ENCODE measurements around the gene RASGRF2.

Gene RASGRF2

DNA sequence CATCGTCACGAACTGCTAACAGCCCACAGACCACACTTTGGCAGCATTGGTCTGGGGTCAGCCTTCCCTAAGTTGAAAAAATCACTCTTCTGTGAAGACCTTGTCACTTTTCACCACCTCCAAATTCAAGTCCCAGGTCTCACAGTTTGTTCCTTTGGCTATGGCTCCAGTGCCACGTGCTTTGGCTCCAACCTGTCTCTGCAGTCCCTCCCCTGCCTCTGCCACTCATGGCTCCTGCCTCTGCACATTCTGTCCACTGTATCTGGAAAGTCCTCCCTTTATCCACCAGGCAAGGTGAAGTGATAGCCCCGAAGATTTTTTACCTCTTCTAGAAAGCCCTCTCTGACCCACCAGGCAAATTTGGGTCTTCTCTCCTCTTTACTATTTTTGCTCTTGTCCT, 278.3 kb downstream of the RASGRF2 start:
- no peaks in the 10 kb centered on the region for H3K9me3 ChIP-seq (ENCODE audit: control insufficient read depth, low read length)
- no peak overlapping the region for H3K27ac ChIP-seq (ENCODE audit: insufficient read depth, low read length, poor library complexity, severe bottlenecking)
- H3K27me3 ChIP-seq (replicated peaks; ENCODE audit: control insufficient read depth, insufficient read depth, low read length, poor library complexity, severe bottlenecking) = no peaks in the 10 kb centered on the region
- H3K36me3 ChIP-seq (ENCODE audit: control insufficient read depth, insufficient read depth, low read length) = no peaks in the 10 kb centered on the region
- H3K4me1 ChIP-seq (ENCODE audit: control insufficient read depth, insufficient read depth, low read length, poor library complexity, severe bottlenecking) = peaks cover 12% of the 10 kb centered on the region
- no peak for DNase-seq
- no peak overlapping the region for H3K4me3 ChIP-seq (ENCODE audit: insufficient read depth, low read depth, low read length, poor library complexity, severe bottlenecking)

DNA sequence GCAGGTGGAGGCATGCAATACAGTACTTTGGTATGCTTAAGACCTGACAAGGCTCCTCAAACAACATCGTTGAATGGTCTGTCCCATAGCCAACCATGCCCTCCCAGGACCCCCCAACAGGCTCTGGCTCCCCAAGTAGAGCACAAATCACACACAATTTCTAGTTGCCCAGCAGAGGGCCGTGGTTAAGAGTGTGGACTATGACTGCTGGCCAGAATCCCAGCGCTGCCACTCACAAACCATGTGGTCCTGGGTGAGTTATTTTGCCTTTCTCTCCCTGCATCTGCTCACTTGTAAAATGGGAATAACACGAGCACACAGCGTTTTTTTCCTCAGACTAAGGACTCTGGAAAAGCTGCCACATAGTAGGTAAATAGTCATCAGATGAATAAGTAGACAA, 279.4 kb downstream of the RASGRF2 start:
- Histone ChIP-seq H3K4me3 (ENCODE audit: insufficient read depth, low read depth, low read length, poor library complexity, severe bottlenecking) (no peak overlapping the region), H3K9me3 (ENCODE audit: control insufficient read depth, low read length) (no peaks in the 10 kb centered on the region), H3K36me3 (ENCODE audit: control insufficient read depth, insufficient read depth, low read length) (no peaks in the 10 kb centered on the region), H3K27me3 (replicated peaks; ENCODE audit: control insufficient read depth, insufficient read depth, low read length, poor library complexity, severe bottlenecking) (no peaks in the 10 kb centered on the region), H3K4me1 (ENCODE audit: control insufficient read depth, insufficient read depth, low read length, poor library complexity, severe bottlenecking) (peaks cover 5% of the 10 kb centered on the region), H3K27ac (ENCODE audit: insufficient read depth, low read length, poor library complexity, severe bottlenecking) (no peak overlapping the region)
- no peak for DNase-seq

DNA sequence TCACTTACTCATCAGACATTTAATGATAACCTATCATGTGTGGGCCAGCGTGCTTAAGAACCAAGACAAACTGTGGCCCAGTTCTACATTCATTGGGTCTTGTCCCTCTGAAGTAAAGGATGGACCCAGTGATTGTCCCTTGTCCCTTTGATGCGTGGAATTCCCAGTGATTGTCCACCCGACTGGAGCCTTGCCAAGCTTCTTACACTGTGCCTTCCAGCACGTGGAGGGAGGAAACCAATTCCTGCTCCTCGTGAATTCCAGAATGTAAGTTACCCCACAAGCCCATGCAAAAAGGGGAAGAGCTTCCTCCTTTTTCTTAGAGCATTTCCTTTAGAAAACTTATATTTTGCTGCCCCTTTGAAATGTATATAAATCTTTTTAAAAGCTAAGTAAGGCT, 280.8 kb downstream of the RASGRF2 start:
- no peak for DNase-seq
- H3K36me3 ChIP-seq (ENCODE audit: control insufficient read depth, insufficient read depth, low read length) = no peaks in the 10 kb centered on the region
- no peaks in the 10 kb centered on the region for H3K9me3 ChIP-seq (ENCODE audit: control insufficient read depth, low read length)
- H3K27me3 ChIP-seq (replicated peaks; ENCODE audit: control insufficient read depth, insufficient read depth, low read length, poor library complexity, severe bottlenecking) = no peaks in the 10 kb centered on the region
- no peak overlapping the region for H3K4me3 ChIP-seq (ENCODE audit: insufficient read depth, low read depth, low read length, poor library complexity, severe bottlenecking)
- H3K27ac ChIP-seq (ENCODE audit: insufficient read depth, low read length, poor library complexity, severe bottlenecking) = no peak overlapping the region
- H3K4me1 ChIP-seq (ENCODE audit: control insufficient read depth, insufficient read depth, low read length, poor library complexity, severe bottlenecking) = no peaks in the 10 kb centered on the region

DNA sequence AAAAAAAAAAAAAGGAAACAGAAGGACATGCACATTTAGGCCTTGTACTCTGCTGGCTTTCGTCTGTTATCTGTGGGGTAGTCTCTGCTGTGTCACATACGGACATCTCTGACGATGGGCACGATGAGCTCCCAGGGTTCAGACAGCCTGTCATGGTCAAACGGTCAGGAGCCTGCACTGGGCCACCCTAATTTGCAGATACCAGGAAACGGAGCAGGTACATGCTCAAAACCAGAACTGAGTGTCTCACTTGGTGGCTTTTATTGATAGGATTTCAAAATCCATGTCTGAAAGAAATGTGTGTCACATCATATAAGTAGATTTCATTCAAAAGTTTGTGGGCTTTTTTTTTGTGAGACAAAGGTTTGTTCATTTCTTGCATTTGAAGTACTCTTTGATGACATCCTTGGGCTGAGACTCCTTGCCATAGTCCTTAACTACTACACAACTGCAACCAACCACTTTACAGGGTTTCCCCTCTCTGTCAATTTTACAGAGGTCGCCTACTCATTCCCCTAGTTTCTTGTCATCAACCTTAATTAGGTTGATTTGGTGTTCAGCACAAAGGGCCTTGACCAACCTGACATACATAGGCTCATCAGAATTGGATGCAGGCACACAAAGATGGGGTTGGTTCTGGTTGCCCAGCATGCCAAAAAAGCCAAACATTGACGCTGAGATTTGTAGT, 281.9 kb downstream of the RASGRF2 start:
- H3K36me3 ChIP-seq (ENCODE audit: control insufficient read depth, insufficient read depth, low read length) = no peaks in the 10 kb centered on the region
- no peak overlapping the region for H3K4me3 ChIP-seq (ENCODE audit: insufficient read depth, low read depth, low read length, poor library complexity, severe bottlenecking)
- no peaks in the 10 kb centered on the region for H3K27me3 ChIP-seq (replicated peaks; ENCODE audit: control insufficient read depth, insufficient read depth, low read length, poor library complexity, severe bottlenecking)
- H3K4me1 ChIP-seq (ENCODE audit: control insufficient read depth, insufficient read depth, low read length, poor library complexity, severe bottlenecking) = no peaks in the 10 kb centered on the region
- no peaks in the 10 kb centered on the region for H3K9me3 ChIP-seq (ENCODE audit: control insufficient read depth, low read length)
- H3K27ac ChIP-seq (ENCODE audit: insufficient read depth, low read length, poor library complexity, severe bottlenecking) = no peak overlapping the region
- no peak for DNase-seq

DNA sequence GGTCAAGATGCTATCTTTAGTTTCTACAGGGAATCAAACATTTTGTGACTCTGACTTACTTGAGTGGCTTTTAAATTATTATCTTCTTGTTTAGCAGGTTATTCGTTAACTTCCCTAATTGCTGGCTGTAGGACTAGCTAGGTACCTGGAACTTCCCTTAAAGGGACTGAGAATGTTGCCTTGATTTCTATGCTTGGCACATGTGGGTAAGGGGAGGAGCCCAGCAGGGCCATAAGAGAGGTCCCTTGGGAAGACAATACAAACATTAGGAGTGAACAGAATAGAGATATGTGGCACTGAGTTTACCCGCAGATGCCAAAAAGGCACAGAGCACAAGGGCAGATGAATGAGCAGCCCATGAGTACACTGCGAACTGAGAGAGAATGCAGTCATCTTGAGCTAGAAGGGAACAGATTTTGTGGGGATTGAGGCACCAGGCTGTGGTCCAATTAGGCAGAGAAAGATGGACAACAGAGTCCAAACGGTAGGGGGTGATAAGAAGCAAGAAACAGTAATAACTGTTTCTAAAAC, 282.8 kb downstream of the RASGRF2 start:
- H3K27ac ChIP-seq (ENCODE audit: insufficient read depth, low read length, poor library complexity, severe bottlenecking) = no peak overlapping the region
- no peaks in the 10 kb centered on the region for H3K27me3 ChIP-seq (replicated peaks; ENCODE audit: control insufficient read depth, insufficient read depth, low read length, poor library complexity, severe bottlenecking)

DNA sequence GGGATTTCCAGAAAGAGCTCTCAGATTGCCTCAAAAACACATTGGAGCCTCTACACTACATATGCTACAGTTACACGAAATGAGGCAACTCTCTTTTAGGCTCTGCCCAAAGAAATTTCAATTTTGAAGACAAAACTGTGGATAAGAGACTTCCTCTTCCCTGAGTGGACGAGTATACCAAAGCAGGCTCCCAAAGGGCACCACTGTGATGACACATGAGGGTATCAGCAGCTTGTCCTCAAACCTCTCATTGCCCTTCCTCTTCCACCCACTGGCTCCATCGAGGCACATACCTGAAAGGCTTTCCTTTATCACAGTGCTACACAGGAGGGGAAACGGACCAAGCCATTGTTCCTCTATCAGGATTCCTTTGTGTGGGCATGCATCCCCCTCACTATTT, 284.3 kb downstream of the RASGRF2 start:
- no peak for DNase-seq
- H3K9me3 ChIP-seq (ENCODE audit: control insufficient read depth, low read length) = no peaks in the 10 kb centered on the region
- H3K36me3 ChIP-seq (ENCODE audit: control insufficient read depth, insufficient read depth, low read length) = no peaks in the 10 kb centered on the region
- no peak overlapping the region for H3K4me3 ChIP-seq (ENCODE audit: insufficient read depth, low read depth, low read length, poor library complexity, severe bottlenecking)
- H3K4me1 ChIP-seq (ENCODE audit: control insufficient read depth, insufficient read depth, low read length, poor library complexity, severe bottlenecking) = no peaks in the 10 kb centered on the region
- H3K27me3 ChIP-seq (replicated peaks; ENCODE audit: control insufficient read depth, insufficient read depth, low read length, poor library complexity, severe bottlenecking) = no peaks in the 10 kb centered on the region
- H3K27ac ChIP-seq (ENCODE audit: insufficient read depth, low read length, poor library complexity, severe bottlenecking) = no peak overlapping the region

More for the DNA sequence above, 282.8 kb downstream of the RASGRF2 start:
- Histone ChIP-seq H3K36me3 (ENCODE audit: control insufficient read depth, insufficient read depth, low read length) (no peaks in the 10 kb centered on the region), H3K4me3 (ENCODE audit: insufficient read depth, low read depth, low read length, poor library complexity, severe bottlenecking) (no peak overlapping the region), H3K4me1 (ENCODE audit: control insufficient read depth, insufficient read depth, low read length, poor library complexity, severe bottlenecking) (no peaks in the 10 kb centered on the region), H3K9me3 (ENCODE audit: control insufficient read depth, low read length) (no peaks in the 10 kb centered on the region)
- no peak for DNase-seq

DNA sequence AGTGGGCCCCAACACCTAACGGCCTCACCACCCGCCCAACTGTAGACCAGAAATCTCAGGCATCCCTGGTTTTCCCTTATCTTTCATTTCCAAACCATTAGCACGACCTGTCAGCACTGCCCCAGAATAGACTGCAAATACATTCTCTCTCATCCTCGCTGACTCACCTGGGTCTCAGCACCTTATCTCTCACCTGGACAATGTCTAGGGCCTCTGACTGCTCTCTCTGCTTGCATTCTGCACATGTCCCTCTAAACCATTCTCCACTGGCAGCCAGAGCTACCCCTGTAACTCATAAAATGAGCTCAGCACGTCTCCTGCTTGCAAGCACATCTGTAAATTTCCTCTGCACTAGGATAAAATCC, 285.7 kb downstream of the RASGRF2 start:
- no peaks in the 10 kb centered on the region for H3K36me3 ChIP-seq (ENCODE audit: control insufficient read depth, insufficient read depth, low read length)
- H3K27me3 ChIP-seq (replicated peaks; ENCODE audit: control insufficient read depth, insufficient read depth, low read length, poor library complexity, severe bottlenecking) = no peaks in the 10 kb centered on the region
- H3K9me3 ChIP-seq (ENCODE audit: control insufficient read depth, low read length) = no peaks in the 10 kb centered on the region
- H3K4me1 ChIP-seq (ENCODE audit: control insufficient read depth, insufficient read depth, low read length, poor library complexity, severe bottlenecking) = no peaks in the 10 kb centered on the region
- no peak for DNase-seq
- no peak overlapping the region for H3K4me3 ChIP-seq (ENCODE audit: insufficient read depth, low read depth, low read length, poor library complexity, severe bottlenecking)
- no peak overlapping the region for H3K27ac ChIP-seq (ENCODE audit: insufficient read depth, low read length, poor library complexity, severe bottlenecking)

DNA sequence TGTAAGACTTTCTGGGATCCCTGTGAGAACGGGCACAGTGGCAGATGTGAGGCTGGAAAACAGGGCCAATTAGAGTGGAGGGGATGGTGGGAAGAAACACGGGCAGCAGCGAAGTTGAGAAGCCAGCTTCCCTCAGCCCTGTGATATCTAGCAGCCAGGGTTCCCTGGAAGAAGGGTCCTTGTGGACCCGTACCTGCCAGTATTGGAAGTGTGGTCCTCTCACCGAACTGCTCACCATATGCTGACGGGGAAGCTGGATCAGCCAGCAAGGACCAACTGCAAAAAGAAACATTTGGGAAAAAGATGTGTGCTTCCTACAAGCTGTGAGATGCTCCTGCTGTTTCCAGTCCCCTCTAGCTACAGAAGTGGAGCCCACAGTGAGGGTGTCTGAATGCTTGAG, 286.5 kb downstream of the RASGRF2 start:
- DNase-seq = no peak
- Histone ChIP-seq H3K36me3 (ENCODE audit: control insufficient read depth, insufficient read depth, low read length) (no peaks in the 10 kb centered on the region), H3K9me3 (ENCODE audit: control insufficient read depth, low read length) (no peaks in the 10 kb centered on the region), H3K4me3 (ENCODE audit: insufficient read depth, low read depth, low read length, poor library complexity, severe bottlenecking) (no peak overlapping the region), H3K27ac (ENCODE audit: insufficient read depth, low read length, poor library complexity, severe bottlenecking) (no peak overlapping the region), H3K27me3 (replicated peaks; ENCODE audit: control insufficient read depth, insufficient read depth, low read length, poor library complexity, severe bottlenecking) (no peaks in the 10 kb centered on the region), H3K4me1 (ENCODE audit: control insufficient read depth, insufficient read depth, low read length, poor library complexity, severe bottlenecking) (no peaks in the 10 kb centered on the region)

DNA sequence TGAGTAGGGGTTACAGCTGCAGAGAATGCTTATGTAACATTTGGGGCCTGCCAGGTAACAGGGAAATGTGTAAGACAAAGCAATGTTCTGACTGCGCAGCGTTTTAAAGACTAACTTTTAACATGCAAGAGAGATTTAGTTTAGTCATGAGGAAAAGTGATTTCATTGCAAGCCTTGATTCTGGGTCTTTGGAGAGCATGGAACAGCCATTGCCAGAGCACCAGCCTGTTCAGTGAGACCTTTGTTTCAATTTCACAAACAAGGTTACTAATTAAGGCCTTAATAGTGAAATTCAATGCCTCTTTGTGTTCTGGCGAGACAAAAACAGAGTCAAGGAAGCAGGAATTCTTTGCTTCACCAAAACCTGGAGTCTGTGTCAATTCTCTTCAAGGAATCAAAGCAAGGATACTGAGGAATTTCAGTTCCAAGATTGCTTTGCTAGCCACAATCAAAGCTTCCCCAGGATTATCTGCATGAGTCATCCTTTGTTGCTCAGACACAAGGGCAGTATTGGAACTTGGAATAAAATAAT, 287.3 kb downstream of the RASGRF2 start:
- Histone ChIP-seq H3K9me3 (ENCODE audit: control insufficient read depth, low read length) (no peaks in the 10 kb centered on the region), H3K27ac (ENCODE audit: insufficient read depth, low read length, poor library complexity, severe bottlenecking) (no peak overlapping the region), H3K36me3 (ENCODE audit: control insufficient read depth, insufficient read depth, low read length) (no peaks in the 10 kb centered on the region), H3K27me3 (replicated peaks; ENCODE audit: control insufficient read depth, insufficient read depth, low read length, poor library complexity, severe bottlenecking) (no peaks in the 10 kb centered on the region), H3K4me1 (ENCODE audit: control insufficient read depth, insufficient read depth, low read length, poor library complexity, severe bottlenecking) (no peaks in the 10 kb centered on the region), H3K4me3 (ENCODE audit: insufficient read depth, low read depth, low read length, poor library complexity, severe bottlenecking) (no peak overlapping the region)
- no peak for DNase-seq

DNA sequence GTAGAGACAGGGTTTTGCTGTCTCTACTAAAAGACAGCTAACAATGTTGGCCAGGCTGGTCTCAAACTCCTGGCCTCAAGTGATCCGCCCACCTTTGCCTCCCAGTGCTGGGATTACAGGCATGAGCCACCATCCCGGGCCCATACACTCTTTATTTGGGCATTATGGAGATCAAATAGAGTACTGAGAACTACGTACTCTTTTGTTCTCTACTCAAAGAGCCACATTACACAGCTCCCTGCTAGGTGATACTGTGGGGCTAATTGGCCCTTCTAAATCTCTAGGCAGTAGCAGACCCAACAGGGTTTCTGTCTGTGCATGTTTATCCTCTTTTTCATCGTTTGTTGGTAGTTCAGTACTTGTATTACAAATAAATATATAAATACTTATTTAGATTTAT, 289.1 kb downstream of the RASGRF2 start:
- no peaks in the 10 kb centered on the region for H3K4me1 ChIP-seq (ENCODE audit: control insufficient read depth, insufficient read depth, low read length, poor library complexity, severe bottlenecking)
- no peaks in the 10 kb centered on the region for H3K27me3 ChIP-seq (replicated peaks; ENCODE audit: control insufficient read depth, insufficient read depth, low read length, poor library complexity, severe bottlenecking)
- no peak overlapping the region for H3K4me3 ChIP-seq (ENCODE audit: insufficient read depth, low read depth, low read length, poor library complexity, severe bottlenecking)
- H3K9me3 ChIP-seq (ENCODE audit: control insufficient read depth, low read length) = no peaks in the 10 kb centered on the region
- no peak overlapping the region for H3K27ac ChIP-seq (ENCODE audit: insufficient read depth, low read length, poor library complexity, severe bottlenecking)
- no peak for DNase-seq
- H3K36me3 ChIP-seq (ENCODE audit: control insufficient read depth, insufficient read depth, low read length) = peaks cover 4% of the 10 kb centered on the region

All from effector memory CD4-positive, alpha-beta T cell (primary cell).